ENCODE data around the gene DGKA.

DGKA gene

GRCh38 chr12:55931780-55932550 is 1.0 kb downstream of the DGKA start:
- peak; percentile 67 for DNase-seq

DNA sequence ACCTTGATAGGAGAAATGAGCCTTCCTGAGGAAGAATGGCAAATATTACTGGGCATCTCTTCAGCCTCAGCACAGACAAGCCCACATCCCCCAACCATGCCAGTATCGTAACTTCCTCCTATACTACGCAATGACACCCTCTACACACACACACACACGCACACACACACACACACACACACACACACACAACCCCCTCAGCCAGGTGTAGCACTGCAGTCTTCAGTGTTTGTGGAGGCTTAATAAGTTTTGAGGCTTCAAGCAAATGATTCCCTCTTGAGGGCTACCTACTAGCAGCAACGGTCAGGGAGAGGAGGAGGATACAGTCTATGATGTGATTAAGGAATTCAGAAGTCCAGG is 1.6 kb downstream of the DGKA start:
- DNase-seq: peak; percentile 64

GRCh38 chr12:55933169-55933798 is 2.3 kb downstream of the DGKA start:
- peak; percentile 65 for DNase-seq

DNA sequence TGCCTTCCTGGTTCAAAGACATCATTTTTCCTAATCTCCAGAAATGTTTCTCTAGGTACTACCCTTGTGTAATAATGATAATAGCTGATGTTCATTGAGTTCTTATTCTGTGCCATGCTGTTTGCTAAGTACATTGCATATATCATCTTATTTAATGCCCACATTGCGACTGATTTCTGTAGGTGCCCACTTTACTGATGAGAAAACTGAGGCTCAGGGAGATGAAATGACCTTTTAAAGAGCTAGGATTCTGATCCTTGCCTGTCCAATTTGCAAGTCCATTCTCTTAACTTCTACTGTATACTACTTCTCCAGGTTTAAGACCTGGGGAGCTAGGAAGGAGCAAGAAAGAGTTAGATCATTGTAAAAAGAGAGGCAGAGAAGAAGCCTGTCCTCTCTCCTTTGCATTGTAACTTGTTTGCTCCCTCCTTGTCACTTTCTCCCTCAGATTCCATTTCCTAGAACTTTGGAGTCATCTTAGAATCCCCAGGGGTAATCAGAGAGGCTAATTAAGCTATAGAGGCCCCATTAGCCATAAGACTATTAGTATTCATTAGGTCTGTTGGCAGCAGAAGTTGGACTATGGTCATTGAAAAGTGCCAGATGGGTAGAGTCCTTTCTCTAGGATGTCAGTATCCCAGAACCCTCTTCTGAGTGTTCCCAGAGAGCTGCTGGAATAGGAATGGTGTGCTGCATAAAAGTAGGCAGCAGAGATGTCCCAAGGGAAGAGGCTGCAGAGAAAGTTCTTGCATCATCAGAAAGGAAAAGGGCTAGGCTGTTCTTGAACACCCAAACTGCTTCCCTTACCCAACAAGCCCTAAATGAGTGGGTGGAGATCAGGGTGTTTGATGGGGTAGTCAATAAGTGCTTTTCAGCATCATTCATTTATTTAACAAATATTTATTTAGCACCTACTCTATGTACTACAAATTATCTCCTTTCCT is 3.1 kb downstream of the DGKA start:
- DNase-seq: no peak

DNA sequence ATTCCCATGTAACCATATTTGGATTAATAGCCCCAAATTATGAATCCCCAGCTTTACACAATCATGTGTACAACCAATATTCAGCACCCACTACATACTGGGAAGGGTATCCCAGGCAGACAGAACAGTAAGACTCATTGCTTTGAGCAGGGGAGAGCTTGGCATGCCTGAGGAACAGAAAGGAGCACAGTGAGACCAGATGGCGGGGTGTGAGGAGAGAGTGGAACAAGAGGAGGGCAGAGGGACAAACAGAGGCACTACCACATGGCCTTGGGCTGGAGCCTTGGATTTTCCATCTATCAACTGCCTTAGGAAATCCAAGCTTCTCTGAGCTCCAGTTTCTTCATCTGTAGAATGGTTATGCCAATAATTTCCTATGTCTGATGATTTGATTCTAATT is 3.8 kb downstream of the DGKA start:
- no peak for DNase-seq

DNA sequence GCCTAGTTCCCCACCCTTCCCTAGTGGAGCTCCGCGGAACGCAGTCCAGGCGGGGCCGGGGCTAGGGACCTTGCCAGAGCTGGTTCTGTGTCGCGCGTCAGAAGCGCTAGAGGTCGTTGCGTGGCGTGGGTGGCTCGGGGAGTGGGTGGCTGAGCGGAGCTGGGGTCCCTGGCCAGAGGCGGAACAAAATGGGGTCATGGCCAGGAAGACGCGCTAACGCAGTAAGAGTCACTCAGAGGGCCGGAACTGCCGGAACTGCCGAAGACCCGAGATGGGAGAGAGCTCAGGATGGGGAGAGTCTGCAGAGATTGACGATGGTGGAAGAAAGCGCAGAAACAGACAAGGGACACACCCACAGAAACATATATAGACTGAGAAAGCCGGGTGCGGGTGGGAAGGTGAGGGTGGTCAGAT is 4.8 kb downstream of the DGKA start:
- peak; percentile 55 for DNase-seq

DNA sequence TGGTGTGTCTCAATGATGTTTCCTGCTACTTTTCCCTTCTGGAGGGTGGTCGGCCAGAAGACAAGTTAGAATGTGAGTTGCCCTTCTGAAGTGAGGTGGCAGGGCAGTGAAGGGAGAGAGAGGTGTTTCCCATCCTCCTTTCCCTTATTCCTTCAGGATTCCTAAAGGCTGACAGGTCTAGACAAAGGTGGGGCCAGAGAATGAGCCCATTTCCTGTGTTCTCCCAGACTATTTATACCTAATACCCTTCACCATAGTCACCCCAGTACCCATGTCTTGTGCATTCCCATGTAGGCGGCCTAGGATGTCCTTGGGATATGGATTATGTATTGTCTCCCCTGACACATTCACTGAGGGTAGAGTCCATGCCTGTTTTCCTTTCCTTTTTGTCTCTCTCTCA is 7.0 kb downstream of the DGKA start:
- DNase-seq: no peak

- no peak for DNase-seq
These were observed 8.0 kb downstream of the DGKA start for GRCh38 chr12:55938826-55939501.

DNA sequence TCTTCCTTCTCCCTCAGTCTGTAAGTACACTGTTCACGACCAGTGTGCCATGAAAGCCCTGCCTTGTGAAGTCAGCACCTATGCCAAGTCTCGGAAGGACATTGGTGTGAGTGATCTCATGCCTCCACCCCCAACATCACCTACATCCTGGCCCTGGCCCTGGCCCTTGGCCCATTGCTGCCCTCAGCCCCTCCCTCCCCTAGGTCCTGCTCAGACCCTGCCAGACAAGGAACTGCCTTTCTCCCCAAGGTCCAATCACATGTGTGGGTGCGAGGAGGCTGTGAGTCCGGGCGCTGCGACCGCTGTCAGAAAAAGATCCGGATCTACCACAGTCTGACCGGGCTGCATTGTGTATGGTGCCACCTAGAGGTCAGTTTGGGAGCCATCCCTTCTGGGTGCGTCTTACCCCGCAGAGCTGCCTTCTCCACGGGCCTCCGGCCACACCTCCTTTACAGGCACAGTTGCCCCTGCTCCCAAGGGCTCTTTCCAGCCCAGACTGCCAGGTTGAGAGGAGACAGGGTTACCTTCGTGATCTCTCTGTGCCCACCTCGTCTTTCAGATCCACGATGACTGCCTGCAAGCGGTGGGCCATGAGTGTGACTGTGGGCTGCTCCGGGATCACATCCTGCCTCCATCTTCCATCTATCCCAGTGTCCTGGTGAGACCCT is 9.2 kb downstream of the DGKA start:
- DNase-seq: peak; percentile 88

GRCh38 chr12:55942055-55942454 is 11.1 kb downstream of the DGKA start:
- DNase-seq: no peak

GRCh38 chr12:55942577-55943136 is 11.7 kb downstream of the DGKA start:
- no peak for DNase-seq

DNA sequence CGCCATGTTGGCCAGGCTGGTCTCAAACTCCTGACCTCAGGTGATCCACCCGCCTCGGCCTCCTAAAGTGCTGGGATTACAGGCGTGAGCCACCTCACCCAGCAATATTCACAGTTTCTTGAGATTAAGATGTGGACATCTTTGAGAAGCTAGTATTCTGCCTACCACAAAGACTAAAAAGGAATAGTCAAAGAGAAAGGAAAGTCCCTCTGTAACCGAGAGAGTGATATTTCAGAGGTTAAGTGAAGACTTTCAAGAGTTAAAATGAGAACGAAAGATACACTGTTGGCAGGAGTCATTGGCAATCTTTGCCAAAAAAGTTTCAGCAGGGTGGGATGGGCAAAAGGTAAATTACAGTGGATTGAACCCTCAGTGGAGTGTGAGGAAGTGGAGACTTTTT is 15.6 kb downstream of the DGKA start:
- no peak for DNase-seq

DNA sequence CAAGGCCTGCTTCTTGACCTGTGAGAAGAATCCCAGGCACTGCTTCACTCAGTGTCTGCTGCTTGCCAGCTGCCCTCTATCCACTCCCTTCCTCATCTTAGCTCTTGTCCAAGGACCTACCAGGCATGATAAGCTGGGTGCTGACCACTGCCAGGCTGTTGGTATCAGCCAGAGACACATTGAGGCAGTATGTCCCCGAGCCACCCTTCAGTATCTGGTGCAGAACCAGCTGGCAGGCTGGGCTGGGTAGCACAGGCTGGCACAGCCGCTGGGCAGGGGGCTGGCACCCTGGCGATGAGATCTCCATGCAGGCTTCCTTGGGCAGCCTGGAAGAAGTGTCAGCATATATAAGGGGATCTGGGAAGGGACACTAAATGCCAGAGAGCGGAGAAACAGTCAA is 24.4 kb downstream of the DGKA start:
- DNase-seq: no peak

DNA sequence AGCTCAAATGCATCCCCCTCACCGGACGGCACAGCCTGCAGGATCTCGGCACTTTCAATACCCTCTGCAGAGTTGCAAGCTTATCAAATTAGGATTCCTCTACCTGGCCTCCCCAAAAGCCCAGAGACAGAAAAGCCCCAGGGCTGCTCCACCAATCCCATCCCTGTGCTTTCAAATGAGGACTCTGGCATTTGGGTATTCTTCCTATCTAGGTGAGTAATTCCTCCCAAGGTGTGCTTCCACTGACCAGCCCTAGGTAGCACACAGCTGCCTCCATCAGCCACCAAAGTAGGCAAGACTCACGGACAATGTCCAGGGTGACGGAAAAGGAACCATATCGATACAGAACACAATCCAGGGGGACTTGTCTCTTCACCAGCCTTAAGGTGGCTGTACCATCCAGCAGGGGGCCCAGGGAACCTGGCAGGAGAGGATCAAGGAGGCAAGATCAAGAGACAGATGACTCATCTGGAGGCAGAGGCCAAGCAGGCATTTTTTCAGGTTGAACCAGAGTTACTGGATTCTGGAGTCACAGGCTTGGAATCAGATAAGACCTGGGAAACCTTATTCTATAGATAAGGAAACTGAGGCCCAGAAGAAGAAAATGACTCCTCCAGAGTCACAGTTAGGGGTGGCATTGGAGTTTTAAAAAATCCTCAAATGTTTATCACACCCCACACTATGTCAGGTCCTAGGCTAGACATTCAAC is 25.0 kb downstream of the DGKA start:
- peak; percentile 77 for DNase-seq

DNA sequence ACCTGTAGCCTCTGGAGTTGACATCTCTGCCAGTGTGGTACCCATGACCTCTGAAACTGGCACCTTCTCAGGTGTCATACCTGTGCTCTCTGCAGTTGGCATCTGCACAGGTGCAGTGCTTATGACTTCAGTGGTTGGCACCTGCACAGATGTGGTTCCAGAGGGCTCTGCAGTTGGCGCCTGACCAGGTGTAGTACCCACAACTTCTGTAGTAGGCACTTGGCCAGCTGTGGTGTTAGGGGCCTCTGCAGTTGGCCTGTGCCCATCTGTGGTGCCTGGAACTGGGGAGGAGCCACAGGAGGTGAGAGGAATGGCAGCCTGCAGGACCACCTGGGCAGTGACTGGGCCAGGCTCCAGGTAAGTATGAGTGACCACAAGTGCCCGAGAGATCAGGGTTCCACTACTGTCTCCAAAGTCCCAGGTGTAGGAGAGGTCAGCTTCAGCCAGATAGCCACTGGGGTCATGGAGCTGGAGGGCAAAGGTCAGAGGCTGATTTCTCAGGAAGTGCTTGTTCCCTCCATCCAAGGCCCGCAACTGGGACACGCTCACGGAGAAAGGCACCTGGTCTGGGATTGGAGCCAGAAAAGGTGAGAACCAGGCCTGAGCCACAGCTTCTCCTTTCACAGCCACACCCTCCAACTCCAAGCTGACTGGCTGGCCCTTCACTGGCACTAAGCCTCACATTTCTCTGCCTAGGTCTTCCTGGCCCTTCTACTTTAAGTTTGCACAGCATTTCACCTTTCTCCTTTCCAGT is 26.3 kb downstream of the DGKA start:
- DNase-seq: no peak

- no peak for DNase-seq
These were observed 32.8 kb downstream of the DGKA start for GRCh38 chr12:55963760-55964159.

- no peak for DNase-seq
These were observed 34.3 kb downstream of the DGKA start for GRCh38 chr12:55965240-55965639.

DNA sequence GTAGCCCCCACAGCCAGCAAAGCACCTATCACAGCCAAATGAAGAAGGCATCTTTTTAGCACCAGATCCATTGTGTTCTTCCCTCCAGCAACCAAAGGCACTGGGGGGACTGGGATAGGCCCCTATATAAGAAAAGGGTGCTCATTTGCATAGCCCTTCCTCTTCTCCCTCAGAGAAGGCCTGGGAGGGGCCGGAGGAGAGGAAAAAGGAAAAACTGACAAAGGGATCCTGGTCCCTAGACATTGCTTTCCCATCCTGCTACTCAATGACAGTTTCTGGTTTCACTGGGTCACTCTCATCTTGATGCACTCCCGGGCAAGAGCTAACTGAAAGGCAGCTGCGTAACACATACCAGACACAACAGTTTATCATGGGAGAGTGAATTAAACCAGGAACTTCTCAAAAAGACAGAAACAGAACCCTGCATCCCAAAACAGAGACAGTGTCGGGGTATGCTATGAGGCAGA is 35.0 kb downstream of the DGKA start, which contains the start of gene PMEL:
Gene PMEL, minus strand, starts transcription at position 102 of the 467 bp plus-strand sequence. Its CDS starts 31 bp downstream, at position 71.
- DNase-seq: no peak

DNA sequence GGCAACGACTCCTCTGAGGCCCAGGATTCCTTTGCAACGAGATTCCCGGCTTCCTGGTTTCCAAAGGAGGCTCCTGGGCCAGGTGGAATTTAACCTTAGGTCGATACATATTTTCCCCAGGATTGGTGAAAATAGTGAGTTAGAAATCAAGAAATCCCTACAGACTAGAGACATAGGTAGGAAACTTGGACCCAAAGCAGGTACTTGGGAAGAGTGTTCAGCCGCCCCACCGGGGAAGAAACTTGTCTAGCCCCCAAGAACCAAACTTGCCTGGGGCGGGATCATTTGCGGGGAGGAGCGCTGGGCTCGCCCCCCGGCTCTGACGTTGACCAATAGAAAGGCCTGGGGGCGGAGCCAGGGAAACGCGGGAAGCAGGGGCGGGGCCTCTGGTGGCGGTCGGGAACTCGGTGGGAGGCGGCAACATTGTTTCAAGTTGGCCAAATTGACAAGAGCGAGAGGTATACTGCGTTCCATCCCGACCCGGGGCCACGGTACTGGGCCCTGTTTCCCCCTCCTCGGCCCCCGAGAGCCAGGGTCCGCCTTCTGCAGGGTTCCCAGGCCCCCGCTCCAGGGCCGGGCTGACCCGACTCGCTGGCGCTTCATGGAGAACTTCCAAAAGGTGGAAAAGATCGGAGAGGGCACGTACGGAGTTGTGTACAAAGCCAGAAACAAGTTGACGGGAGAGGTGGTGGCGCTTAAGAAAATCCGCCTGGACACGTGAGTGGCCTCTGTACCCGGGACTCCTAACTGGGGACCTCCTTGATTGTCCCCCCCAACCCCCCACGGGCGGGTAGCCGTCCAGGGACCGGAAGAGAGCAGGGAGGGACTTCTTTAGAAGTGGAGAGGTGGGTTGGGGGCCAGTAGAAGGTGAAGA is 35.7 kb downstream of the DGKA start, which contains the start of gene CDK2:
Gene CDK2, plus strand, starts transcription at position 423 of the 874 bp plus-strand sequence. Its CDS starts 179 bp downstream, at position 602.
- DNase-seq: peak; percentile 96

Data from CD4-positive, alpha-beta T cell treated with Interleukin-17A for 4 hours (primary cell).